Nephron (organoid): ENCODE results near the gene CAD.

ENCODE experiments used
- H3K27ac Mint-ChIP-seq, 3 experiments: 2 replicates each; pipeline ENCODE4 v1.8.0; 2020; ENCODE audit warnings: mixed read lengths in 3 of 3, mild to moderate bottlenecking in 2 of 3, moderate library complexity in 1 of 3
- H3K27me3 Mint-ChIP-seq: 2 replicates; pipeline ENCODE4 v1.8.0; 2021; ENCODE audit warnings: low read depth, mild to moderate bottlenecking, moderate library complexity, mixed read lengths
- H3K36me3 Mint-ChIP-seq: 2 replicates; pipeline ENCODE4 v1.8.0; 2020; ENCODE audit warnings: low read depth, mixed read lengths
- H3K4me1 Mint-ChIP-seq: 2 replicates; pipeline ENCODE4 v1.8.0; 2020; ENCODE audit warnings: mixed read lengths
- H3K4me3 Mint-ChIP-seq, 3 experiments: 2 replicates each; pipeline ENCODE4 v1.8.0; 2020; ENCODE audit warnings: mild to moderate bottlenecking in 3 of 3, mixed read lengths in 3 of 3, moderate library complexity in 2 of 3
- H3K9me3 Mint-ChIP-seq: 2 replicates; pipeline ENCODE4 v1.8.0; 2020; ENCODE audit warnings: mixed read lengths
- CTCF ChIP-seq, 3 experiments: fragments of 200-600 bp; sonication (generic); IDR thresholded peaks; one replicate each; pipeline ENCODE4 v1.5.0; 2021; ENCODE audit warnings: antibody characterized with exemption in 3 of 3; ENCODE audit not compliant: unreplicated experiment in 3 of 3

CAD gene

GRCh38 chr2:27250652-27251379 is 33.6 kb downstream of the CAD start:
- peak overlapping the region in 2 of 3 experiments; percentile 46 to 90 for H3K27ac Mint-ChIP-seq

GRCh38 chr2:27251766-27252165 is 34.6 kb downstream of the CAD start:
- H3K4me3 Mint-ChIP-seq = no peak overlapping the region
- H3K4me1 Mint-ChIP-seq = peaks cover 38% of the 10 kb centered on the region
- H3K27me3 Mint-ChIP-seq = peaks cover 24% of the 10 kb centered on the region
- peak overlapping the region in 2 of 3 experiments; percentile 46 to 90 for H3K27ac Mint-ChIP-seq
- no peaks in the 10 kb centered on the region for H3K9me3 Mint-ChIP-seq
- TF ChIP-seq CTCF (IDR thresholded peaks at IDR 0.05; ENCODE audit: unreplicated experiment in 3 of 3) = no peak
- H3K36me3 Mint-ChIP-seq = no peaks in the 10 kb centered on the region

More at GRCh38 chr2:27250652-27251379, 33.6 kb downstream of the CAD start:
- Mint-ChIP-seq H3K27me3 (peaks cover 20% of the 10 kb centered on the region), H3K4me1 (peaks cover 33% of the 10 kb centered on the region), H3K4me3 (no peak overlapping the region), H3K36me3 (no peaks in the 10 kb centered on the region), H3K9me3 (no peaks in the 10 kb centered on the region)
- TF ChIP-seq CTCF (IDR thresholded peaks at IDR 0.05; ENCODE audit: unreplicated experiment in 3 of 3) = no peak

- TF ChIP-seq CTCF (IDR thresholded peaks at IDR 0.05; ENCODE audit: unreplicated experiment in 3 of 3) = no peak
- peaks cover 24% of the 10 kb centered on the region for H3K4me1 Mint-ChIP-seq
- H3K36me3 Mint-ChIP-seq = no peaks in the 10 kb centered on the region
- H3K27ac Mint-ChIP-seq = peak overlapping the region in 2 of 3 experiments; percentile 19 to 38
- peaks cover 52% of the 10 kb centered on the region for H3K27me3 Mint-ChIP-seq
- no peaks in the 10 kb centered on the region for H3K9me3 Mint-ChIP-seq
- no peak overlapping the region for H3K4me3 Mint-ChIP-seq
These were observed 38.0 kb downstream of the CAD start for GRCh38 chr2:27255187-27255586.

- Mint-ChIP-seq H3K9me3 (no peaks in the 10 kb centered on the region), H3K27me3 (peaks cover 57% of the 10 kb centered on the region), H3K4me1 (peaks cover 27% of the 10 kb centered on the region), H3K4me3 (no peak overlapping the region), H3K36me3 (no peaks in the 10 kb centered on the region), H3K27ac (peak overlapping the region in 2 of 3 experiments; percentile 19 to 38)
- TF ChIP-seq CTCF (IDR thresholded peaks at IDR 0.05; ENCODE audit: unreplicated experiment in 3 of 3) = no peak
These were observed 38.5 kb downstream of the CAD start for GRCh38 chr2:27255660-27256059.

- Mint-ChIP-seq H3K27ac (no peak overlapping the region), H3K36me3 (no peaks in the 10 kb centered on the region), H3K4me1 (peaks cover 32% of the 10 kb centered on the region), H3K27me3 (peaks cover 60% of the 10 kb centered on the region), H3K4me3 (no peak overlapping the region), H3K9me3 (no peaks in the 10 kb centered on the region)
- TF ChIP-seq CTCF (IDR thresholded peaks at IDR 0.05; ENCODE audit: unreplicated experiment in 3 of 3) = no peak
These were observed 39.8 kb downstream of the CAD start for GRCh38 chr2:27256855-27257454.
